ENCODE results near the gene KRTAP12-2. TPM values are rescaled to one million over a fixed set of nuclear protein-coding genes. Genes with fewer than 3 reads are reported as not detected.
"Not testable (repeated sequence)": the region's sequence is repeated elsewhere in the genome, so short reads cannot be mapped to it uniquely, and the experiment has no call there.

KRTAP12-2 gene
- total RNA-seq, 1 donor: not detected

DNA sequence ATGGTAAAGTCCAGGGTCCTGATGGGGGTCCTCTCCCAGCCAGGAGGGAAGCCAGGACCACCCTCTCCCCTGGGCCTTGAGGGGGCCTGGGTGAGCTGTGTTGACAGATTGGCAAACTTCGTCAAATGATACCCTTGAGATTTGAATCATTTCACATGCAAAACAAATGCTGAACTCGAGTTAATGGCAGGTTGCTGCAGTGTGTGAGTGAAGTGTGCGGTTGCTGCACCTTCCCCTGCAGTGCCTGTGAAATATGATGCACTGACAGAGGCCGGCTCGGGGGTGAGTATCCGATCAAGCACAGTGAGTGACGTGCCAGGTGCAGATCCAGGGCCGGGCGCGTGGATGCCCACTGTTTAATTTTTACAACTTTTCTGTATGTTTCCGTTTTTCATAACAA, 20.9 kb upstream of the KRTAP12-2 start:
- DNase-seq (ENCODE audit: insufficient read length, low spot score, missing footprints): no peak
- Histone ChIP-seq H3K4me1 (ENCODE audit: insufficient read depth, low read length) (no peaks in the 10 kb centered on the region), H3K9me3 (ENCODE audit: low read depth, low read length) (no peaks in the 10 kb centered on the region), H3K36me3 (ENCODE audit: insufficient read depth, low read length) (no peaks in the 10 kb centered on the region), H3K27ac (ENCODE audit: low read depth, low read length) (no peak overlapping the region), H3K4me3 (ENCODE audit: insufficient read depth, low read length) (no peak overlapping the region), H4K20me1 (ENCODE audit: insufficient read depth, low read length) (no peaks in the 10 kb centered on the region), H3K27me3 (ENCODE audit: insufficient read depth, low read length) (peaks cover 18% of the 10 kb centered on the region), H2AFZ (ENCODE audit: low read length) (no peak overlapping the region), H3K79me2 (ENCODE audit: insufficient read depth, low read length) (no peaks in the 10 kb centered on the region), H3K4me2 (ENCODE audit: insufficient read depth, low read length) (no peak overlapping the region)
- TF ChIP-seq, protein P1, sequence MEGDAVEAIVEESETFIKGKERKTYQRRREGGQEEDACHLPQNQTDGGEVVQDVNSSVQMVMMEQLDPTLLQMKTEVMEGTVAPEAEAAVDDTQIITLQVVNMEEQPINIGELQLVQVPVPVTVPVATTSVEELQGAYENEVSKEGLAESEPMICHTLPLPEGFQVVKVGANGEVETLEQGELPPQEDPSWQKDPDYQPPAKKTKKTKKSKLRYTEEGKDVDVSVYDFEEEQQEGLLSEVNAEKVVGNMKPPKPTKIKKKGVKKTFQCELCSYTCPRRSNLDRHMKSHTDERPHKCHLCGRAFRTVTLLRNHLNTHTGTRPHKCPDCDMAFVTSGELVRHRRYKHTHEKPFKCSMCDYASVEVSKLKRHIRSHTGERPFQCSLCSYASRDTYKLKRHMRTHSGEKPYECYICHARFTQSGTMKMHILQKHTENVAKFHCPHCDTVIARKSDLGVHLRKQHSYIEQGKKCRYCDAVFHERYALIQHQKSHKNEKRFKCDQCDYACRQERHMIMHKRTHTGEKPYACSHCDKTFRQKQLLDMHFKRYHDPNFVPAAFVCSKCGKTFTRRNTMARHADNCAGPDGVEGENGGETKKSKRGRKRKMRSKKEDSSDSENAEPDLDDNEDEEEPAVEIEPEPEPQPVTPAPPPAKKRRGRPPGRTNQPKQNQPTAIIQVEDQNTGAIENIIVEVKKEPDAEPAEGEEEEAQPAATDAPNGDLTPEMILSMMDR (IDR thresholded peaks at IDR 0.05; ENCODE audit: extremely low read depth, low read depth, low read length): no peak

DNA sequence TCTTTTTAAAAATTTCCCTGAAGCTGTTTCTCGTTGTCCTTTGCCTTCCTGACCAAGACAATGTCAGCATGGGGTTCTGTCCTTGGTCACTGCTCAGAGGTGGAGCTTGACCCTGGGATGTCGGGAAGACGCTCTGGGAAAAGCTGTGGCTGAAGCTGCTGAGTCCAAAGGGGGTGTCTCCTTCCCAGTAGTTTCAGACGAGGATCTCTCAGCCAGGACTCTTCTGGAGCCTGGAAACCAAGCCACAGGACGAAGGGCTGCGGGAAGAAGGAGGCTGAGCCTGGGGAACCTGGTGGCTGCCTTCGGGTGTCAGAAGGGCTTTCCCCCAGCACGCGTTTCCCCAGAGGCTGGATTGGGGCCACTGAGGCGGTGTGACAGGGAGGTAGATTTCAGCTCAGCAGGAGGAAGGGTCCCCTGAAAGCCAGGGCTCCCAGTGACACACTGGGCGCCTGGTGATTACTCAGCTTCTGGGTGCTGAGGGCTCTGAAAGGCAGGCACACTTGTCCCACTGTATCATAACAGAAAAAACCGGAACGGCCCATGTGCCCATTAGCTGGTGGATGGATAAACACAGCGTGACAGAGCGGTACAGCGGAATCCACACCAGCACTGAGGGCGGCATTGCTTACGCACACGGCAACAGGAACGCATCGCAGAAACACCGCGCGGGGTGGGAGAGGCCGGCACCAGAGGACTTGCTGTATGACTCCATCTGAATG, 20.3 kb upstream of the KRTAP12-2 start:
- Histone ChIP-seq H2AFZ (ENCODE audit: low read length) (no peak overlapping the region), H3K27ac (ENCODE audit: low read depth, low read length) (no peak overlapping the region), H3K27me3 (ENCODE audit: insufficient read depth, low read length) (peaks cover 18% of the 10 kb centered on the region), H3K79me2 (ENCODE audit: insufficient read depth, low read length) (no peaks in the 10 kb centered on the region), H3K36me3 (ENCODE audit: insufficient read depth, low read length) (no peaks in the 10 kb centered on the region), H3K9me3 (ENCODE audit: low read depth, low read length) (no peaks in the 10 kb centered on the region), H3K4me2 (ENCODE audit: insufficient read depth, low read length) (no peak overlapping the region), H4K20me1 (ENCODE audit: insufficient read depth, low read length) (no peaks in the 10 kb centered on the region), H3K4me1 (ENCODE audit: insufficient read depth, low read length) (no peaks in the 10 kb centered on the region), H3K4me3 (ENCODE audit: insufficient read depth, low read length) (no peak overlapping the region)
- no peak for DNase-seq (ENCODE audit: insufficient read length, low spot score, missing footprints)
- TF ChIP-seq, protein P1 (IDR thresholded peaks at IDR 0.05; ENCODE audit: extremely low read depth, low read depth, low read length): no peak

DNA sequence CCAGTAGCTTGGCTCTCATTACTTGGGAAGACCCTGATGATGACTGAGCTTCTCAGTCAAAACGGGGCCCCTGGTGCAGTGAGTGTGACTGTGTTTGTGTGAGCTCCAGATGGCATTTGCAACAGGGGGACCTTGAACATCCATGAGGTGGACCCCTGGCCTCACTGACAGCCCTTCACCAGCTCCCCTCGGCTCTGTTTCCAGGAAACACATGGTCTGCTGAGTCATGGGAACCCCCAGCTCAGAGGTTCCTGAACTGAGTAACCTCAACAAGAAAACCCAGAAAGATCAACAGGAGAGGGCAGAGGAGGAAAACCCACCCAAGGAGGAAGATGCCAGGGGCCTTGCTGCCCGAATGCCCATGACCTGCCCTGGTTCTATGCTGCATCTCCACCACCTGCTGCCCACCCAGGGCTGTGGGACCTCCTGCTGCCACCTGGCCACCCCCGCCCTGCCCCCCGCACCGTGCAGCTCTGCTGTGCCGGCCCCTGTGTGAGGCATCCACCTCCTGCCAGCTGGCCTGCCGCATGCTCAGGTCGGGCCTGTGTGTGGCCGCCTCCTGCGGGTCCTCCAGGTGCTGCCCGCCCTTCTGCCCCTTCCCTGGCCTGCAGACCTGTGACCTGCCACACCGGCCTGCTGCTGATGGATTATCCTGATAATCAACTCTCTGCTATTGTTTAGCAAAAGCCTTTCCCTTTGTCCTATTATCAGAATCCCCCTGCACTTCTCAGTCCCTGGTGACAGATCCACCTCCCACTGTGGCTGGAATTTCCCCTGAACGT, 19.5 kb upstream of the KRTAP12-2 start:
- Histone ChIP-seq H4K20me1 (ENCODE audit: insufficient read depth, low read length) (no peaks in the 10 kb centered on the region), H3K4me3 (ENCODE audit: insufficient read depth, low read length) (no peak overlapping the region), H2AFZ (ENCODE audit: low read length) (no peak overlapping the region), H3K4me2 (ENCODE audit: insufficient read depth, low read length) (no peak overlapping the region), H3K36me3 (ENCODE audit: insufficient read depth, low read length) (no peaks in the 10 kb centered on the region), H3K27ac (ENCODE audit: low read depth, low read length) (no peak overlapping the region), H3K27me3 (ENCODE audit: insufficient read depth, low read length) (peaks cover 18% of the 10 kb centered on the region), H3K79me2 (ENCODE audit: insufficient read depth, low read length) (no peaks in the 10 kb centered on the region), H3K4me1 (ENCODE audit: insufficient read depth, low read length) (no peaks in the 10 kb centered on the region), H3K9me3 (ENCODE audit: low read depth, low read length) (no peaks in the 10 kb centered on the region)
- TF ChIP-seq, protein P1 (IDR thresholded peaks at IDR 0.05; ENCODE audit: extremely low read depth, low read depth, low read length): no peak
- DNase-seq (ENCODE audit: insufficient read length, low spot score, missing footprints): no peak

DNA sequence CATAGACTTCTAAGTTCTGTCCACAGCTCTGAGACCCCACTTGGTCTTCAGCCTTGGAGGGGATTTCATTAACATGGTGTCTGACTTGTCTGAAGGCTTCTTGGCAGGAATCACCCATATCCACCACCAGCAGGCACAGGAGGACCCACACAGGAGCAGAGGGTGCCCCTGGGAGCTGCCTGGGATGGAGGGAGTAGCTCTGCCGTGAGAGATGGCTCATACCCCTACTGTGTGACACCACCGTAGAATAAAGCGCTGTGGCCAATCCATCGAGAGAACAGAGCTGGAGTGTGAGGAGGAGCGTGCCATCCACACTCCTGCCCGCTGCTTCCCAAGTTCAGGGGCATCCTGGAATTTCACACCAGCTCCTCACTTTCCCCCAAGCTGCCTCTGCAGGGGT, 18.3 kb upstream of the KRTAP12-2 start:
- not testable (repeated sequence) for H3K4me1 ChIP-seq (ENCODE audit: insufficient read depth, low read length); H2AFZ ChIP-seq (ENCODE audit: low read length); H3K79me2 ChIP-seq (ENCODE audit: insufficient read depth, low read length); H3K4me2 ChIP-seq (ENCODE audit: insufficient read depth, low read length); H3K9me3 ChIP-seq (ENCODE audit: low read depth, low read length); H4K20me1 ChIP-seq (ENCODE audit: insufficient read depth, low read length); H3K36me3 ChIP-seq (ENCODE audit: insufficient read depth, low read length); DNase-seq (ENCODE audit: insufficient read length, low spot score, missing footprints); H3K27ac ChIP-seq (ENCODE audit: low read depth, low read length); H3K4me3 ChIP-seq (ENCODE audit: insufficient read depth, low read length)
- peaks cover 12% of the 10 kb centered on the region for H3K27me3 ChIP-seq (ENCODE audit: insufficient read depth, low read length)
